Measurements from ENCODE around the gene FOXJ2. TPM values are rescaled to one million over a fixed set of nuclear protein-coding genes. Genes with fewer than 3 reads are reported as not detected.
"Not testable (repeated sequence)": the region's sequence is repeated elsewhere in the genome, so short reads cannot be mapped to it uniquely, and the experiment has no call there.

The FOXJ2 gene
- total RNA-seq, 1 donor from 2014 or later: 9.4 TPM

DNA sequence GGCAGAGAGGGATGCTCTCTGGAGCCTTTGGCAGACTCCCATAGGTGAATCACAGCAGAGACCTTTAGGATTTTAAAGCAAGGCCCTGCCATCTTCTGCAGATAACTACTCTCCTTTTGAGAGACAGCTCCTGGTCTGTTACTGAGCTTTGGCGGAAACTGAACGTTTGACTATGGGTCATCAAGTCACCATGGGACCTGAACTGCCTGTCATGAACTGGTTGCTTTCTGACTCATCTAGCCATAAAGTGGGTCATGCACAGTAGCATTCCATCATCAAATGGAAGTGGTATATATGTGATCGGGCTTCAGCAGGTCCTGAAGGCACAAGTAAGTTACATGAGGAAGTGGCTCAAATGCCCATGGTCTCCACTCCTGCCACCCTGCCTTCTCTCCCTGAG is 31.7 kb upstream of the FOXJ2 start:
- not testable (repeated sequence) for H3K36me3 ChIP-seq (ENCODE audit: control insufficient read depth in 3 of 3, insufficient read depth in 3 of 3, low read length in 3 of 3); H3K27me3 ChIP-seq (ENCODE audit: control insufficient read depth in 3 of 3, insufficient read depth in 3 of 3, low read length in 3 of 3); H3K9me3 ChIP-seq (ENCODE audit: control insufficient read depth in 3 of 3, low read length in 3 of 3); H3K4me3 ChIP-seq (ENCODE audit: low read length in 3 of 3); H3K9ac ChIP-seq (ENCODE audit: low read depth in 1 of 3, low read length in 3 of 3); H3K27ac ChIP-seq (ENCODE audit: low read depth, low read length); H3K4me1 ChIP-seq (ENCODE audit: control insufficient read depth in 3 of 3, insufficient read depth in 3 of 3, low read length in 3 of 3)

DNA sequence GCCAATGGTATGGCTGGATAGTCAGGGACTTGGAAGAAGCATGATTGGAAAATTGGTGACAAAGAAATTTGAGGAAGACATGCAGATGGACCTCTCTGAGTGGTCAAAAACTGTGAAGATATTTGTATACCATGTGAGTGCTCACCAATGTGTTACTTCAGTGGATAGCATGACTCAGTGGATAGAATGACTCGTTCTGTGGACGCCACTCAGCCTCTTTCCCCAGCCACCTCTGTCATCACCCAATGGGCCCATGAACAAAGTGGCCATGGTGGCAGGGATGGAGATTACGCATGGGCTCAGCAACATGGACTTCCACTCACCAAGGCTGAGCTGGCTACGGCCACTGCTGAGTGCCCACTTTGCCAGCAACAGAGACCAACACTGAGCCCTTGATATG is 31.0 kb upstream of the FOXJ2 start:
- not testable (repeated sequence) for H3K27me3 ChIP-seq (ENCODE audit: control insufficient read depth in 3 of 3, insufficient read depth in 3 of 3, low read length in 3 of 3); H3K9ac ChIP-seq (ENCODE audit: low read depth in 1 of 3, low read length in 3 of 3); H3K4me1 ChIP-seq (ENCODE audit: control insufficient read depth in 3 of 3, insufficient read depth in 3 of 3, low read length in 3 of 3)

DNA sequence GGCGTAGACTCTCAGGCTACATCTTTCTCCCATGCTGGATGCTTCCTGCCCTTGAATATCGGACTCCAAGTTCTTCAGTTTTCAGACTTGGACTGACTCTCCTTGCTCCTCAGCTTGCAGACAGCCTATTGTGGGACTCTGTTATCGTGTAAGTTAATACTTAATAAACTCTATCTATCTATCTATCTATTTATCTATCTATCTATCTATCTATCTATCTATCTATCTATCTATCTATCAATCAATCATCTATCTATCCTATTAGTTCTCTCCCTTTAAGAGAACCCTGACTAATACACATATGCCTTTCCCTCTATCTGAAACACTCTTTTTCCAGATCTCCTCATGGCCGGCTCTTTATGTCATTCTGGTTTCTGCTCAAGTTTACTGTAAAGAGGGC is 27.6 kb upstream of the FOXJ2 start:
- not testable (repeated sequence) for H3K27me3 ChIP-seq (ENCODE audit: control insufficient read depth in 3 of 3, insufficient read depth in 3 of 3, low read length in 3 of 3); H3K9ac ChIP-seq (ENCODE audit: low read depth in 1 of 3, low read length in 3 of 3); H3K27ac ChIP-seq (ENCODE audit: low read depth, low read length); H3K9me3 ChIP-seq (ENCODE audit: control insufficient read depth in 3 of 3, low read length in 3 of 3); H3K36me3 ChIP-seq (ENCODE audit: control insufficient read depth in 3 of 3, insufficient read depth in 3 of 3, low read length in 3 of 3); H3K4me3 ChIP-seq (ENCODE audit: low read length in 3 of 3); H3K4me1 ChIP-seq (ENCODE audit: control insufficient read depth in 3 of 3, insufficient read depth in 3 of 3, low read length in 3 of 3)

More for the DNA sequence above, 31.0 kb upstream of the FOXJ2 start:
- H3K4me3 ChIP-seq (ENCODE audit: low read length in 3 of 3); H3K36me3 ChIP-seq (ENCODE audit: control insufficient read depth in 3 of 3, insufficient read depth in 3 of 3, low read length in 3 of 3); H3K9me3 ChIP-seq (ENCODE audit: control insufficient read depth in 3 of 3, low read length in 3 of 3); H3K27ac ChIP-seq (ENCODE audit: low read depth, low read length): not testable (repeated sequence)

DNA sequence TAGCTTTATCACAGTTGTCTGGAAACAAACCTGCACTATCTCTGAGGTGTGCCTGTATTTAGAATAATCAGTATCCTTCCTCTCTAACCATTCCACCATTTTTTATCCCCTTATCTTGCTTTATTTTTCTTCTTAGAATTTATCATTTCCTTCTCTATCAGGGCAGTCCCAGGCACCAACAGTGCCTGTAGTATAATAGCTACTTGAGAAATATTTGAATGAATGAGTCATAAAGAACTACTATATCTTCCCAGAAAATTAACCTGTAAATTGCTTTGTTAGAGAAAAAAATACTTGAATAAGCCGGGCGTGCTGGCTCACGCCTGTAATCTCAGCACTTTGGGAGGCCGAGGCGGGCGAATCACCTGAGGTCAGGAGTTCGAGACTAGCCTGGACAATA is 21.2 kb upstream of the FOXJ2 start:
- H3K27me3 ChIP-seq (ENCODE audit: control insufficient read depth in 3 of 3, insufficient read depth in 3 of 3, low read length in 3 of 3): peaks cover 2 to 8% (median 7%) of the 10 kb centered on the region in 3 donors
- no peak overlapping the region for H3K9ac ChIP-seq (ENCODE audit: low read depth in 1 of 3, low read length in 3 of 3)
- no peaks in the 10 kb centered on the region for H3K36me3 ChIP-seq (ENCODE audit: control insufficient read depth in 3 of 3, insufficient read depth in 3 of 3, low read length in 3 of 3)
- H3K9me3 ChIP-seq (ENCODE audit: control insufficient read depth in 3 of 3, low read length in 3 of 3): no peaks in the 10 kb centered on the region
- H3K4me1 ChIP-seq (ENCODE audit: control insufficient read depth in 3 of 3, insufficient read depth in 3 of 3, low read length in 3 of 3): no peaks in the 10 kb centered on the region
- no peak overlapping the region for H3K4me3 ChIP-seq (ENCODE audit: low read length in 3 of 3)
- H3K27ac ChIP-seq (ENCODE audit: low read depth, low read length): no peak overlapping the region

GRCh38 chr12:8012651-8013309 is 19.7 kb upstream of the FOXJ2 start:
- H3K9ac ChIP-seq (ENCODE audit: low read depth in 1 of 3, low read length in 3 of 3): no peak overlapping the region
- H3K27me3 ChIP-seq (ENCODE audit: control insufficient read depth in 3 of 3, insufficient read depth in 3 of 3, low read length in 3 of 3): peaks cover 8 to 18% (median 8%) of the 10 kb centered on the region in 3 donors
- no peaks in the 10 kb centered on the region for H3K36me3 ChIP-seq (ENCODE audit: control insufficient read depth in 3 of 3, insufficient read depth in 3 of 3, low read length in 3 of 3)
- no peak overlapping the region for H3K27ac ChIP-seq (ENCODE audit: low read depth, low read length)
- no peaks in the 10 kb centered on the region for H3K4me1 ChIP-seq (ENCODE audit: control insufficient read depth in 3 of 3, insufficient read depth in 3 of 3, low read length in 3 of 3)
- no peak overlapping the region for H3K4me3 ChIP-seq (ENCODE audit: low read length in 3 of 3)
- H3K9me3 ChIP-seq (ENCODE audit: control insufficient read depth in 3 of 3, low read length in 3 of 3): no peaks in the 10 kb centered on the region

DNA sequence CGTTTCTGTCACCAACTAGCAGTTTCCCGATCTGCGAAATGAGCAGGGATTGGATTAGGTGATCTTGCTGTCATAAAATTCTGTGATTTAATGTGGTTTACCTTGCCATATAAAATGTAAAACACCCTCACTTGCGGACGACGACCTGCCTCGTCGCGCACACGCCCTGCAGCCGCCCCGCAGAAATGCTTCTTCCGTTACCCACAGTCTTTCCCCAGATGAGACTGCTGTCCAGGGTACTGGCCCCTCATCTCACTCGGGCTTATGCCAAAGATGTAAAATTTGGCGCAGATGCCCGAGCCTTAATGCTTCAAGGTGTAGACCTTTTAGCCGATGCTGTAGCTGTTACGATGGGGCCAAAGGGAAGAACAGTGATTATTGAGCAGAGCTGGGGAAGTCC is 17.7 kb upstream of the FOXJ2 start:
- Histone ChIP-seq H3K27me3 (ENCODE audit: control insufficient read depth in 3 of 3, insufficient read depth in 3 of 3, low read length in 3 of 3) (peaks cover 12 to 32% (median 18%) of the 10 kb centered on the region in 3 donors), H3K36me3 (ENCODE audit: control insufficient read depth in 3 of 3, insufficient read depth in 3 of 3, low read length in 3 of 3) (no peaks in the 10 kb centered on the region), H3K9ac (ENCODE audit: low read depth in 1 of 3, low read length in 3 of 3) (no peak overlapping the region), H3K27ac (ENCODE audit: low read depth, low read length) (no peak overlapping the region), H3K9me3 (ENCODE audit: control insufficient read depth in 3 of 3, low read length in 3 of 3) (no peaks in the 10 kb centered on the region), H3K4me1 (ENCODE audit: control insufficient read depth in 3 of 3, insufficient read depth in 3 of 3, low read length in 3 of 3) (peaks cover 2 to 7% (median 4%) of the 10 kb centered on the region in 3 donors), H3K4me3 (ENCODE audit: low read length in 3 of 3) (no peak overlapping the region)

DNA sequence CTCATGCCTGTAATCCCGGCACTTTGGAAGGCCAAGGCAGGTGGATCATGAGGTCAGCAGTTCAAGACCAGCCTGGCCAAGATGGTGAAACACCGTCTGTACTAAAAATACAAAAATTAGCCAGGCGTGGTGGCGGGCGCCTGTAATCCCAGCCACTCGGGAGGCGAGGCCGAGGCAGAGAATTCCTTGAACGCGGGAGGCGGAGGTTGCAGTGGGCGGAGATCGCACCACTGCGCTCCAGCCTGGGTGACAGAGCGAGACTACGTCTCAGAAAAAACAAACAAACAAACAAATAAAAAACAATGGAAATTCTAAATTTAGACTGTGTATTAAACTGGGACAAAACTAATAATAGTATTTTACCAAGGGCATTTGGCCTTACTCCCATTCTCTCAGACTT is 14.3 kb upstream of the FOXJ2 start:
- not testable (repeated sequence) for H3K9me3 ChIP-seq (ENCODE audit: control insufficient read depth in 3 of 3, low read length in 3 of 3); H3K9ac ChIP-seq (ENCODE audit: low read depth in 1 of 3, low read length in 3 of 3); H3K36me3 ChIP-seq (ENCODE audit: control insufficient read depth in 3 of 3, insufficient read depth in 3 of 3, low read length in 3 of 3); H3K27ac ChIP-seq (ENCODE audit: low read depth, low read length); H3K4me1 ChIP-seq (ENCODE audit: control insufficient read depth in 3 of 3, insufficient read depth in 3 of 3, low read length in 3 of 3)
- peak overlapping the region in 2 of 3 donors; percentile 58 to 70 for H3K4me3 ChIP-seq (ENCODE audit: low read length in 3 of 3)
- peaks cover 15 to 30% (median 22%) of the 10 kb centered on the region in 3 donors for H3K27me3 ChIP-seq (ENCODE audit: control insufficient read depth in 3 of 3, insufficient read depth in 3 of 3, low read length in 3 of 3)

- no peaks in the 10 kb centered on the region for H3K9me3 ChIP-seq (ENCODE audit: control insufficient read depth in 3 of 3, low read length in 3 of 3)
- peaks cover 15 to 30% (median 22%) of the 10 kb centered on the region in 3 donors for H3K27me3 ChIP-seq (ENCODE audit: control insufficient read depth in 3 of 3, insufficient read depth in 3 of 3, low read length in 3 of 3)
These were observed 13.6 kb upstream of the FOXJ2 start for GRCh38 chr12:8018666-8019581.

GRCh38 chr12:8026291-8026900 is 6.1 kb upstream of the FOXJ2 start:
- Histone ChIP-seq H3K9ac (ENCODE audit: low read depth in 1 of 3, low read length in 3 of 3) (peak overlapping the region; percentile 98 to 99 (median 98)), H3K4me1 (ENCODE audit: control insufficient read depth in 3 of 3, insufficient read depth in 3 of 3, low read length in 3 of 3) (peaks cover 0 to 4% (median 2%) of the 10 kb centered on the region in 3 donors), H3K4me3 (ENCODE audit: low read length in 3 of 3) (peak overlapping the region; percentile 70 to 89 (median 82)), H3K9me3 (ENCODE audit: control insufficient read depth in 3 of 3, low read length in 3 of 3) (no peaks in the 10 kb centered on the region), H3K27me3 (ENCODE audit: control insufficient read depth in 3 of 3, insufficient read depth in 3 of 3, low read length in 3 of 3) (no peaks in the 10 kb centered on the region), H3K36me3 (ENCODE audit: control insufficient read depth in 3 of 3, insufficient read depth in 3 of 3, low read length in 3 of 3) (peaks cover 0 to 3% (median 0%) of the 10 kb centered on the region in 3 donors), H3K27ac (ENCODE audit: low read depth, low read length) (peak overlapping the region; percentile 100)

More at GRCh38 chr12:8018666-8019581, 13.6 kb upstream of the FOXJ2 start:
- peaks cover 2 to 7% (median 4%) of the 10 kb centered on the region in 3 donors for H3K4me1 ChIP-seq (ENCODE audit: control insufficient read depth in 3 of 3, insufficient read depth in 3 of 3, low read length in 3 of 3)
- peak overlapping the region; percentile 43 to 70 (median 58) for H3K4me3 ChIP-seq (ENCODE audit: low read length in 3 of 3)
- H3K36me3 ChIP-seq (ENCODE audit: control insufficient read depth in 3 of 3, insufficient read depth in 3 of 3, low read length in 3 of 3): no peaks in the 10 kb centered on the region
- H3K27ac ChIP-seq (ENCODE audit: low read depth, low read length): no peak overlapping the region
- peak overlapping the region in 2 of 3 donors; percentile 51 to 60 for H3K9ac ChIP-seq (ENCODE audit: low read depth in 1 of 3, low read length in 3 of 3)

All from skeletal muscle tissue (tissue), 4 donors.